Measurements from ENCODE around the gene DCLK2. TPM values are rescaled to one million over a fixed set of nuclear protein-coding genes. Genes with fewer than 3 reads are reported as not detected.

Gene DCLK2
- total and polyA plus RNA-seq, 2 of the 13 experiments (the other 11 are each of a cell fraction or from before 2014, with no cell fraction given) = not detected

- H2AFZ ChIP-seq (ENCODE audit: low read length) = no peak overlapping the region
- no peaks in the 10 kb centered on the region for H3K36me3 ChIP-seq (replicated peaks in 1 of 2; ENCODE audit: control insufficient read depth in 1 of 2, insufficient read depth in 2 of 2, low read length in 2 of 2)
- no peak for FAIRE-seq
- 0% methylated on average over 4 of the region's 4 CpGs for WGBS (ENCODE audit: low lambda C conversion rate)
- H3K27me3 ChIP-seq (ENCODE audit: control insufficient read depth in 1 of 2, insufficient read depth in 2 of 2, low read length in 2 of 2) = no peaks in the 10 kb centered on the region; a peak in 1 of 5 replicates
- no peaks in the 10 kb centered on the region for H3K4me1 ChIP-seq (ENCODE audit: insufficient read depth, low read length)
- H3K9ac ChIP-seq (ENCODE audit: insufficient read depth, low read depth, low read length) = no peak overlapping the region
- intact Hi-C loops (cut with micrococcal nuclease; ENCODE audit: unreplicated experiment) (no loop called here), in situ Hi-C loops (cut with HindIII; ENCODE audit: extremely low pct_ligation_motif_present, low pct_unique_long_range_greater_than_20kb) (no loop called here)
- no peak overlapping the region for H3K4me2 ChIP-seq (ENCODE audit: low read depth, low read length)
- H3K27ac ChIP-seq (ENCODE audit: extremely low read length, insufficient read depth, low read length) = no peak overlapping the region
- no TSS peak for BruUV-seq (replicated peaks)
- ChIA-PET CTCF (ENCODE audit: low intra/inter-chr PET ratio, low total read pairs) (no interaction called here), POLR2A (no interaction called here)
- no peaks in the 10 kb centered on the region for H3K79me2 ChIP-seq (ENCODE audit: insufficient read depth, low read length)
- DNase-seq (ENCODE audit: low spot score) = no peak
- no peaks in the 10 kb centered on the region for H3K9me3 ChIP-seq (ENCODE audit: low read length)
- no peak for ATAC-seq
- H4K20me1 ChIP-seq (ENCODE audit: insufficient read depth, low read length) = no peaks in the 10 kb centered on the region
- no peak overlapping the region for H3K4me3 ChIP-seq (replicated peaks in 1 of 3; ENCODE audit: insufficient read depth in 1 of 3, low read depth in 2 of 3, low read length in 3 of 3)
- TF ChIP-seq ZNF512 (CRISPR knock-in tag; IDR thresholded peaks at IDR 0.05) = no peak
Observed at GRCh38 chr4:150033081-150033480, 45.2 kb upstream of the DCLK2 start.

- ChIA-PET CTCF (ENCODE audit: low intra/inter-chr PET ratio, low total read pairs) (no interaction called here), POLR2A (no interaction called here)
- no peak overlapping the region for H3K27ac ChIP-seq (ENCODE audit: extremely low read length, insufficient read depth, low read length)
- no peaks in the 10 kb centered on the region; a peak in 1 of 5 replicates for H3K27me3 ChIP-seq (ENCODE audit: control insufficient read depth in 1 of 2, insufficient read depth in 2 of 2, low read length in 2 of 2)
- no TSS peak for BruUV-seq (replicated peaks)
- 0% methylated on average over 2 of the region's 2 CpGs for WGBS (ENCODE audit: low lambda C conversion rate)
- no peak overlapping the region for H3K4me2 ChIP-seq (ENCODE audit: low read depth, low read length)
- H3K4me3 ChIP-seq (replicated peaks in 1 of 3; ENCODE audit: insufficient read depth in 1 of 3, low read depth in 2 of 3, low read length in 3 of 3) = no peak overlapping the region
- no peaks in the 10 kb centered on the region for H3K79me2 ChIP-seq (ENCODE audit: insufficient read depth, low read length)
- DNase-seq (ENCODE audit: low spot score) (no peak), FAIRE-seq (no peak), ATAC-seq (no peak)
- no peaks in the 10 kb centered on the region for H3K4me1 ChIP-seq (ENCODE audit: insufficient read depth, low read length)
- H2AFZ ChIP-seq (ENCODE audit: low read length) = no peak overlapping the region
- H3K9ac ChIP-seq (ENCODE audit: insufficient read depth, low read depth, low read length) = no peak overlapping the region
- TF ChIP-seq TMF1 (CRISPR knock-in tag; IDR thresholded peaks at IDR 0.05; ENCODE audit: low read depth) = no peak
- no peak for TF ChIP-seq KLF11 (CRISPR knock-in tag; IDR thresholded peaks at IDR 0.05)
- TF ChIP-seq NR1H2 (CRISPR knock-in tag; IDR thresholded peaks at IDR 0.05; ENCODE audit: borderline replicate concordance, low read depth) = no peak
- TF ChIP-seq GMEB2 (CRISPR knock-in tag; IDR thresholded peaks at IDR 0.05; ENCODE audit: low read depth) = no peak
- no peak for TF ChIP-seq TBL1XR1 (IDR thresholded peaks at IDR 0.05; ENCODE audit: borderline replicate concordance, low read length, partially characterized antibody)
- no peak for TF ChIP-seq ZNF563 (CRISPR knock-in tag; IDR thresholded peaks at IDR 0.05)
- TF ChIP-seq HDAC6 (IDR thresholded peaks at IDR 0.05; ENCODE audit: low read depth, low read length) = no peak
- TF ChIP-seq TRIM24 (CRISPR knock-in tag; IDR thresholded peaks at IDR 0.05) = no peak
- no peak for TF ChIP-seq ATF1 (CRISPR knock-in tag; IDR thresholded peaks at IDR 0.05)
- no peak for TF ChIP-seq HNF1B (CRISPR knock-in tag; IDR thresholded peaks at IDR 0.05)
- TF ChIP-seq SMC3 (IDR thresholded peaks at IDR 0.05; ENCODE audit: low read length) = no peak
- TF ChIP-seq ZEB1 (IDR thresholded peaks at IDR 0.05; ENCODE audit: insufficient replicate concordance, low read depth) = no peak
- TF ChIP-seq PBX2 (CRISPR knock-in tag; IDR thresholded peaks at IDR 0.05) = no peak
- H3K36me3 ChIP-seq (replicated peaks in 1 of 2; ENCODE audit: control insufficient read depth in 1 of 2, insufficient read depth in 2 of 2, low read length in 2 of 2) = no peaks in the 10 kb centered on the region
- no peaks in the 10 kb centered on the region for H4K20me1 ChIP-seq (ENCODE audit: insufficient read depth, low read length)
- in situ Hi-C loops (cut with HindIII; ENCODE audit: extremely low pct_ligation_motif_present, low pct_unique_long_range_greater_than_20kb) (no loop called here), intact Hi-C loops (cut with micrococcal nuclease; ENCODE audit: unreplicated experiment) (no loop called here)
- no peaks in the 10 kb centered on the region for H3K9me3 ChIP-seq (ENCODE audit: low read length)
Observed at GRCh38 chr4:150033901-150034300, 44.3 kb upstream of the DCLK2 start.
